ENCODE measurements around the gene WNK3. TPM values are rescaled to one million over a fixed set of nuclear protein-coding genes. Genes with fewer than 3 reads are reported as not detected.
"Not testable (repeated sequence)": the region's sequence is repeated elsewhere in the genome, so short reads cannot be mapped to it uniquely, and the experiment has no call there.

The WNK3 gene
- total RNA-seq, 2 donors from 2014 or later = 0.52 to 1.6 TPM

DNA sequence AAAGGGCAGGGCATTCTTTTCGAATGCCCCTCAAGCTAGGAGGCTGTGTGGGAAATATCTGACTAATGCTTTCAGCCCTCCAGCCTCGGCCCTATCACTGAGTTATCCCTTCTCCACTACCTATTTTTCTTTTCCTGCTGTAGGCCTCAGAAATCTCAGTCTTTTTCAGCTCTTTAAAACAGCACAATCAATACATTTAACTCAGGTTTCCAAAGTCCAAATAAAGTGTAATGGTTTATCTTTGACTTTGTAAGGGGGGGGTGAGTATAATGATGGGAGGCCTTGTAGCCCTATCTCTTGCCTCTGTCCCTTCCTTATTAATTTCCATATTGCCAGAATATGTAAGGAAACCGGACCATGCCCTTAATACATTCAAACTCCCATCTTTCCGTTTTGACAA is 1.6 kb upstream of the WNK3 start:
- no peak for DNase-seq
- Histone ChIP-seq H3K27ac (no peak overlapping the region), H3K4me3 (no peak overlapping the region), H3K9me3 (no peaks in the 10 kb centered on the region), H3K27me3 (no peaks in the 10 kb centered on the region), H3K36me3 (replicated peaks in 1 of 2; ENCODE audit: insufficient read depth in 1 of 2, low read depth in 2 of 2) (no peaks in the 10 kb centered on the region), H3K4me1 (peaks cover 12% of the 10 kb centered on the region)
- ATAC-seq = no peak
- WGBS, 2 donors = 56 to 86% methylated on average over 2 to 3 of the region's 4 CpGs
- TF ChIP-seq POLR2A (IDR thresholded peaks at IDR 0.05) = no peak
- TF ChIP-seq, protein P1, sequence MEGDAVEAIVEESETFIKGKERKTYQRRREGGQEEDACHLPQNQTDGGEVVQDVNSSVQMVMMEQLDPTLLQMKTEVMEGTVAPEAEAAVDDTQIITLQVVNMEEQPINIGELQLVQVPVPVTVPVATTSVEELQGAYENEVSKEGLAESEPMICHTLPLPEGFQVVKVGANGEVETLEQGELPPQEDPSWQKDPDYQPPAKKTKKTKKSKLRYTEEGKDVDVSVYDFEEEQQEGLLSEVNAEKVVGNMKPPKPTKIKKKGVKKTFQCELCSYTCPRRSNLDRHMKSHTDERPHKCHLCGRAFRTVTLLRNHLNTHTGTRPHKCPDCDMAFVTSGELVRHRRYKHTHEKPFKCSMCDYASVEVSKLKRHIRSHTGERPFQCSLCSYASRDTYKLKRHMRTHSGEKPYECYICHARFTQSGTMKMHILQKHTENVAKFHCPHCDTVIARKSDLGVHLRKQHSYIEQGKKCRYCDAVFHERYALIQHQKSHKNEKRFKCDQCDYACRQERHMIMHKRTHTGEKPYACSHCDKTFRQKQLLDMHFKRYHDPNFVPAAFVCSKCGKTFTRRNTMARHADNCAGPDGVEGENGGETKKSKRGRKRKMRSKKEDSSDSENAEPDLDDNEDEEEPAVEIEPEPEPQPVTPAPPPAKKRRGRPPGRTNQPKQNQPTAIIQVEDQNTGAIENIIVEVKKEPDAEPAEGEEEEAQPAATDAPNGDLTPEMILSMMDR (IDR thresholded peaks at IDR 0.05) = no peak
- intact Hi-C loops (cut with DNase I) = no loop called here

DNA sequence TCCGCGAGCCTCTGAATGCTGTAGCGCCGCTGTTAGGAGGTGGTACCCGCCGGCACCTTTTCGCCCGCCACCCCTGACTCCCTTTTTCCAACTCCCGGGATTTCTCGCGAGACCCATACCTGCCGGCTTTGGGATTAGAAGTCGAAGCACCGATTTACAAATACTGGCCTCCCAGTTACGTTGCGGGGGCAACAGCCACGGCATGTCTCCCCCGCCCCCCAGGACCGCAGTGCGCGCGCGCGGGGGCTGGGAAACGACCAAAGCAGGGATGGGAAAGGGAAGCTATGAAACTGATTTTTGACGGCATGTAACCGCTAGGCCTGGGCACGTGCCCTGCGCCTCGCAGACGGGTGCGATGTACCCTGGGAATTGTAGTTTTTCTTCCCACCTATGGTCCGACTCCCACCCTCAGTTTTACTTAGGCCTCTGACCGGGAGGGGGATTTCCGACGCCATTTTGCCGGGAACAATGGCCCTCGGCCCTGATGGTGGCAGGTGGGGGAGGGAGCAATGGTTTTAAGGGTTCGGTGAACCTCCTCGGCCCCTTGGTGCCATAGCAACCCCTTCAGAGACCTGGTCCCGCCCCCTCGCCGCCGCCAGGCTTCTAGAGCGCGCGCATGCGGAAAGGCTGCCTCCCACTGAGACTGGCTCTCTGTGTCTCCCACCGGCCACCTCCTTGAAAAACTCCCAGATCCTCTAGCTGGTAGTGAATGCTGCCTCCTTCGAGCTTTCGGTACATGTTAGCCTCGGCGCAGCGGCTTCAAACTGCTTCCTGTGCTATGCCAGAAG is 772 bp upstream of the WNK3 start:
- intact Hi-C loops (cut with DNase I) = no loop called here
- Histone ChIP-seq H3K27ac (peak overlapping the region in 3 of 4 donors; percentile 12 to 54 (median 45)), H3K4me3 (no peak overlapping the region), H3K9me3 (no peaks in the 10 kb centered on the region), H3K36me3 (replicated peaks in 1 of 2; ENCODE audit: insufficient read depth in 1 of 2, low read depth in 2 of 2) (no peaks in the 10 kb centered on the region), H3K27me3 (no peaks in the 10 kb centered on the region), H3K4me1 (peaks cover 12% of the 10 kb centered on the region)
- peak; percentile 57 for ATAC-seq
- peak; percentile 22 to 52 (median 36) for DNase-seq
- 6% methylated on average over 53 of the region's 54 CpGs; no CpG with 5 or more reads in 1 of the 2 donors for WGBS, 2 donors
- no peak for TF ChIP-seq POLR2A (IDR thresholded peaks at IDR 0.05)
- TF ChIP-seq, protein P1 (IDR thresholded peaks at IDR 0.05) = no peak

- Histone ChIP-seq H3K27me3 (no peaks in the 10 kb centered on the region), H3K27ac (no peak overlapping the region), H3K4me1 (peaks cover 5% of the 10 kb centered on the region), H3K36me3 (replicated peaks in 1 of 2; ENCODE audit: insufficient read depth in 1 of 2, low read depth in 2 of 2) (no peaks in the 10 kb centered on the region), H3K4me3 (no peak overlapping the region), H3K9me3 (no peaks in the 10 kb centered on the region)
- 100% methylated on average over 2 of the region's 2 CpGs for WGBS, 2 donors
- ATAC-seq (no peak), DNase-seq (no peak)
- TF ChIP-seq POLR2A (IDR thresholded peaks at IDR 0.05) = no peak
- TF ChIP-seq, protein P1 (IDR thresholded peaks at IDR 0.05) = no peak
- intact Hi-C loops (cut with DNase I) = no loop called here
These were observed 5.2 kb downstream of the WNK3 start for GRCh38 chrX:54352677-54353076.

GRCh38 chrX:54337383-54337782 is 20.5 kb downstream of the WNK3 start:
- ATAC-seq; H3K4me3 ChIP-seq; H3K27ac ChIP-seq; H3K9me3 ChIP-seq; H3K27me3 ChIP-seq; H3K36me3 ChIP-seq (replicated peaks in 1 of 2; ENCODE audit: insufficient read depth in 1 of 2, low read depth in 2 of 2); intact Hi-C loops (cut with DNase I); DNase-seq; H3K4me1 ChIP-seq: not testable (repeated sequence)
- WGBS, 2 donors = 88 to 99% methylated on average over 8 to 10 of the region's 10 CpGs

- 33 to 51% methylated on average over 8 of the region's 8 CpGs for WGBS, 2 donors
- Histone ChIP-seq H3K27ac (no peak overlapping the region), H3K9me3 (no peaks in the 10 kb centered on the region), H3K27me3 (no peaks in the 10 kb centered on the region), H3K36me3 (replicated peaks in 1 of 2; ENCODE audit: insufficient read depth in 1 of 2, low read depth in 2 of 2) (no peaks in the 10 kb centered on the region), H3K4me3 (no peak overlapping the region), H3K4me1 (no peaks in the 10 kb centered on the region)
- TF ChIP-seq, protein P1 (IDR thresholded peaks at IDR 0.05) = no peak
- no peak for TF ChIP-seq POLR2A (IDR thresholded peaks at IDR 0.05)
- DNase-seq (no peak), ATAC-seq (no peak)
- intact Hi-C loops (cut with DNase I) = no loop called here
These were observed 32.8 kb downstream of the WNK3 start for GRCh38 chrX:54325077-54325476.

Measured in body of pancreas (tissue), 4 donors.